ENCODE measurements around the gene MTMR2. TPM values are rescaled to one million over a fixed set of nuclear protein-coding genes. Genes with fewer than 3 reads are reported as not detected.

Gene MTMR2
- total RNA-seq, 1 donor from 2014 or later, result 27.0 TPM

DNA sequence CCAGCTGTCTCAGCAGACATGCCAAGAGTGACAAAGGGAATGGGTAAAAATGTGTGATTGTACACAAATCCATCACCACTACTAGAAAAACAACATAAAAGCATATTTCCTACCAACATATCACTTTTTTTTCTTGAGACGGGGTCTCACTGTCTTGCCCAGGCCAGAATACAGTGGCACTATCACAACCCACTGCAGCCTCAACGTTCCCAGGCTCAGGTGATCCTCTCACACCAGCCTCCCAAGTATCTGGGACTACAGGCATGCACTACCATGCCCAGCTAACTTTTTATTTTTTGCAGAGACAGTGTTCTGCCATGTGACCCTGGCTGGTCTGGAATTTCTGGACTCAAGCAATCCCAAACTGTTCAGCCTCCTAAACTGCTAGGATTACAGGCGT lies 5.2 kb downstream of the MTMR2 start:
- peaks cover 17% of the 10 kb centered on the region for H3K4me1 ChIP-seq
- no peaks in the 10 kb centered on the region for H3K9me3 ChIP-seq
- ATAC-seq, result no peak
- DNase-seq, result no peak
- no peak overlapping the region for H3K4me3 ChIP-seq
- H3K27me3 ChIP-seq, result no peaks in the 10 kb centered on the region
- TF ChIP-seq CTCF (IDR thresholded peaks at IDR 0.05), result no peak
- H3K27ac ChIP-seq, result no peak overlapping the region
- no peaks in the 10 kb centered on the region for H3K36me3 ChIP-seq
- intact Hi-C loops (cut with DNase I), result no loop called here

DNA sequence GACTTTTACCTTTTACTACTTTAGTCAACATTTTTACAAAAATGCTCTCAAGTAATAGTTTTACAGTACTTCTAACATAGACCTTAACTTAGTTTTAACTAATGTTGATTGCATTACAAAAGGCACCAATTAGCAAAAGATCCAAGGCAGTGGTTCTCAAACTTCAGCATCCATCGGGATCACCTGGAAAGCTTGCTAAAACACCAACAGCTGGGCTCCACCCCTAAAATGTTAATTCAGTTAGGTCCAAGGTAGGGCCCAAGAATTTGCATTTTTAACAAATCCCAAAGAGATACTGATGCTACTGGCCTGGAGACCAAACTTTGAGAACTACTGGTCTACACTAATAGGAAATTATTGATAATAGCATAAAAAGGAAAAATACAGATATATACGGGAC lies 5.9 kb downstream of the MTMR2 start:
- intact Hi-C loops (cut with DNase I), result no loop called here
- no peak overlapping the region for H3K4me3 ChIP-seq
- no peaks in the 10 kb centered on the region for H3K27me3 ChIP-seq
- TF ChIP-seq CTCF (IDR thresholded peaks at IDR 0.05), result no peak
- H3K9me3 ChIP-seq, result no peaks in the 10 kb centered on the region
- peaks cover 17% of the 10 kb centered on the region for H3K4me1 ChIP-seq
- H3K36me3 ChIP-seq, result no peaks in the 10 kb centered on the region
- DNase-seq (no peak), ATAC-seq (no peak)
- no peak overlapping the region for H3K27ac ChIP-seq

DNA sequence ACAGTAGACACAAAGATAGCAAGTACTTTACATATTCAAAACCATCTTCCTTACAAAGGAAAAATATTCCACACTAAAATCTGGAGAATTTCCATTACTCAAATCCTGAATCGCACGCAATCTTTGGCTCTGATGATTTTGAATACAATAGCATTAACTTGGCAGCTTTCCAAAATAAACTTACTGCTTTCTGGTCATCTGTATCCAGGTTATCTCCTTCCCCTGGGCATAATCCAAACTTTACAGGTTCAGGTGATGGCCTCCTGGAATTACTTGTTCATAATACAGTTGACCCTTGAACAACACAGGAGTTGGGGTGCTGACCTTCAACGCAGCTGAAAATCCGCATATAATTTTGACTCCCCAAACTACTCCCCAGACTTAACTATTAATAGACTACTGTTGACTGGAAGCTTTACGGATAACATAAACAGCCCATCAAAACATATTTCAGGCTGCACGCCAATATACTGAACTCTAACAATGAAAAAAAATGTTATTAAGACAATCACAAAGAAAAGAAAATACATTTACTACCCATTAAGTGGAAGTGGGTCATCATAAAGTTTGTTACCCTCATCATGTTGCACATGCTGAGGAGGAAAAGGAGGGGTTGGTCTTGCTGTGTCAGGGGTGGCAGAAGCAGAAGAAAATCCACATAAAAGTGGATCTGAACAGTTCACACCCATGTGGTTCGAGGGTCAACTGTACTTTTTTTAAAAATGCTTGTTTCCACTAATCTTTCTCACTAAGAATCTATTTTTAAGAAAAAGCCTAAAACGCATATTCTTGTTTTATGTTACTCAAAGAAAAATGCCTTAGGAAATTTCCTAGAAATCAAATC lies 6.5 kb downstream of the MTMR2 start:
- no peak overlapping the region for H3K4me3 ChIP-seq
- peaks cover 13% of the 10 kb centered on the region for H3K4me1 ChIP-seq
- no peaks in the 10 kb centered on the region for H3K27me3 ChIP-seq
- DNase-seq, result no peak
- no peak overlapping the region for H3K27ac ChIP-seq
- intact Hi-C loops (cut with DNase I), result no loop called here
- TF ChIP-seq CTCF (IDR thresholded peaks at IDR 0.05), result no peak
- no peak for ATAC-seq
- H3K36me3 ChIP-seq, result no peaks in the 10 kb centered on the region
- no peaks in the 10 kb centered on the region for H3K9me3 ChIP-seq

DNA sequence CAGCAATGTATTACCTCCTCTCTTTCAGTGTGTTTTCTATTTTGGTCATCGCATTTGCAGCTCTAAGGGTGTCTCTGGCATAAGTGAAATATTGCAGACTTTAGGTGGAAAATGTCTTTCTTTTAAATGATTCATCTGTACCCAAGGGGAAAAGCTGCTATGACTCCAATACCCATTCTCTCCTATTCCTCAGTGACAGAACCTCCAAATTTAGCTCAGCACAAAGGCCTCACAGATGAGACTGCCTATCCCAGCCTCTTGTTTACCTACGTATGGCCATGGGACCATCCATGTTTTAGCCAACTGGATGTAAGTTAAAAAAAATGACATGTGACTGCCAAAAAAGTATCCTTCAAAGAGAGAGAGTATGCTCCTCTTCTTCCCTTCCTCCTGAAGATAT lies 7.9 kb downstream of the MTMR2 start:
- DNase-seq (no peak), ATAC-seq (no peak)
- Histone ChIP-seq H3K9me3 (no peaks in the 10 kb centered on the region), H3K27ac (no peak overlapping the region), H3K27me3 (no peaks in the 10 kb centered on the region), H3K4me1 (peaks cover 5% of the 10 kb centered on the region), H3K36me3 (no peaks in the 10 kb centered on the region), H3K4me3 (no peak overlapping the region)
- no peak for TF ChIP-seq CTCF (IDR thresholded peaks at IDR 0.05)
- intact Hi-C loops (cut with DNase I), result no loop called here

DNA sequence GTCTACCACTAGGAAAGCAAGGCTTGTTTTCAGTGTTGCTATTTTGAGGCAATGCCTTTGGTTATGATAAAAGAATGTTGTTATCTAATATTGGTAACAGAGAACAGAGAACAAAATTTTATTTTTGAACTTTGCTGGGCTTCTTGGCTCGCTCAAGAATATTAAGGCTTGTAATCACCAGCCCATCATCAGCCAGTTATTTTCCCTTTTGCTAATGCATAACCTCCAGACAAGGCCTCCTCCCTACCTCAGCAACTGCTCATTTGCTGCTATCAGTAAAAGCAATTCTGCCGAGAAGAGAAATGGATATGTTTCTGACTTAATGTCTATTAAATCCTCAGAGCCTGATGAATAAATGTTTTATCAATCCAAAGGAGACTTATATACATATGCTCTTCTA lies 8.9 kb downstream of the MTMR2 start:
- ATAC-seq, result no peak

More for the DNA sequence above, 8.9 kb downstream of the MTMR2 start:
- no peaks in the 10 kb centered on the region for H3K36me3 ChIP-seq
- no peaks in the 10 kb centered on the region for H3K27me3 ChIP-seq
- no peak overlapping the region for H3K27ac ChIP-seq
- TF ChIP-seq CTCF (IDR thresholded peaks at IDR 0.05), result no peak
- no peaks in the 10 kb centered on the region for H3K9me3 ChIP-seq
- no peak for DNase-seq
- H3K4me1 ChIP-seq, result no peaks in the 10 kb centered on the region
- intact Hi-C loops (cut with DNase I), result no loop called here
- no peak overlapping the region for H3K4me3 ChIP-seq

Measured in upper lobe of right lung (tissue), 1 donor.